Stimulated activated CD4-positive, alpha-beta T cell treated with anti-CD3 and anti-CD28 coated beads, TNF-alpha, amount 100 ng/mL, for 4 hours (primary cell): ENCODE measurements around the gene GREM2.

Source experiments
- DNase-seq, 3 experiments: peaks; one replicate each; pipeline ENCODE4 v3.0.0-alpha.2; 2020; ENCODE audit warnings: low read depth in 3 of 3

The GREM2 gene

GRCh38 chr1:240455228-240455821 is 156.6 kb downstream of the GREM2 start:
- DNase-seq: no peak

DNA sequence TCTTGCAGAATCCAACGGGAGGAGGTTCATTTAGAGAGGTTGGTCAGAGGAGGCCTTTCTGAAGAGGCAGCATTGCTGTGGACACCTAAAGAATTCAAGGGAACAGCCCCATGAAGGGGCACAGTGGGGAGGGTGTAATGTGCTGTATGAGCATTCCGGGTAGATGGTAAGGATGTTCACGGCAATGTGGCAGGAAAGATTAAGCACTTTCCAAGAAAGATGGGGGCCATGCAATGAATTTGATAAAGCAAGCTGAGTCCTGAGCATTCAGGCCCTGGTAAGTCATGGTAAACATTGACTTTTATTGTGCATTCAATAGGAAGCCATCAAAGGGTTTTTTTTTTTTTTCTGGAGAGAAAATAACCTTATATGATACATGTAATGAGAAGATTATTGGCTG is 166.6 kb downstream of the GREM2 start:
- DNase-seq: no peak

DNA sequence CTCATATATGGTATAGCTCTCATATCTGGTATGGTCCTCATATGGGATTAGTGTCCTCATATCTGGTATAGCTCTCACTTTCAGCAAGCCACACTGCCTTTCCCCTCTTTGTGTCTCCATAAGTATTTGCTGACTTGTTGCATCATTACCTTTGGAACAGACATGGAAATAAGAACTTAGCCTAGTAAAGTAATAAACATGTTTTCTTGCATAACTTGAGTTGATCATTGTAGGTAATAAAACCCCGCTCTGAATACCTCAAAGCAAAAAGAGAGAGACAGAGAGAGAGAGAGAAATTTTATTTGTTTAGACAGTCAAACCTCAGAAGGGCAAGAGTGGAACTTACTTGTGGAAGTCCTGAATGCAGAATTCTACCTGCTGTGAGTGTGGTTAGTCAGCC is 170.3 kb downstream of the GREM2 start:
- DNase-seq: no peak
